Esophagus squamous epithelium (tissue), 4 donors: ENCODE data around the gene ATP8A2.

Experiments used
- POLR2A ChIP-seq, 4 donors: fragments of 450-650 bp; IDR thresholded peaks; one replicate each; pipeline ENCODE4 v1.6.1; 2017; ENCODE audit warnings: antibody characterized with exemption in 4 of 4, mild to moderate bottlenecking in 4 of 4, moderate library complexity in 3 of 4
- TF ChIP-seq, protein P1 (sequence below), 6 experiments: fragments of 450-650 bp in 4 of 6; fragments of 200-600 bp in 2 of 6; sonication (generic) in 2 of 6; IDR thresholded peaks; one replicate each; pipeline ENCODE4 v1.5.1; 2016 to 2019; ENCODE audit warnings: antibody characterized with exemption in 6 of 6, mild to moderate bottlenecking in 4 of 6, moderate library complexity in 4 of 6

DNA sequence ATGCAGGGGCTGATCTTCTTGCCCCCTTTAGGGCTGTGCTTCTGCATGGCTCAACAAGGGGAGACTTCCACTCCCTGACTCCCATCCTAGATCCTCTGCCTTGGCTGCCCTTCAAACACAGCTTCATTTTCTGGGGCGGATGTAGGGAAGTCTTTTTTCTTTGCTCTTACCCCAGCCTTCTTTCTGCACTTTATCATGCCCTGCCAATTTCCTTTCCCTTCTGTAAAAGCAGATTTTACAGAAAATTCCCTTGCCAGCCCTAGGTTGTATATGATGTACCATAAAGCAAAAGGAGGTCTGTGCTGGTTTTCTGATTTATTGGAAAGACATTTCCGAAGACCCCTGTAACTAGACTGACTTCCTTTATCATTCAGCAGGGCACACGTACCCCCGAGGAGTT lies 396.6 kb downstream of the ATP8A2 start:
- TF ChIP-seq, protein P1, sequence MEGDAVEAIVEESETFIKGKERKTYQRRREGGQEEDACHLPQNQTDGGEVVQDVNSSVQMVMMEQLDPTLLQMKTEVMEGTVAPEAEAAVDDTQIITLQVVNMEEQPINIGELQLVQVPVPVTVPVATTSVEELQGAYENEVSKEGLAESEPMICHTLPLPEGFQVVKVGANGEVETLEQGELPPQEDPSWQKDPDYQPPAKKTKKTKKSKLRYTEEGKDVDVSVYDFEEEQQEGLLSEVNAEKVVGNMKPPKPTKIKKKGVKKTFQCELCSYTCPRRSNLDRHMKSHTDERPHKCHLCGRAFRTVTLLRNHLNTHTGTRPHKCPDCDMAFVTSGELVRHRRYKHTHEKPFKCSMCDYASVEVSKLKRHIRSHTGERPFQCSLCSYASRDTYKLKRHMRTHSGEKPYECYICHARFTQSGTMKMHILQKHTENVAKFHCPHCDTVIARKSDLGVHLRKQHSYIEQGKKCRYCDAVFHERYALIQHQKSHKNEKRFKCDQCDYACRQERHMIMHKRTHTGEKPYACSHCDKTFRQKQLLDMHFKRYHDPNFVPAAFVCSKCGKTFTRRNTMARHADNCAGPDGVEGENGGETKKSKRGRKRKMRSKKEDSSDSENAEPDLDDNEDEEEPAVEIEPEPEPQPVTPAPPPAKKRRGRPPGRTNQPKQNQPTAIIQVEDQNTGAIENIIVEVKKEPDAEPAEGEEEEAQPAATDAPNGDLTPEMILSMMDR (IDR thresholded peaks at IDR 0.05) = no peak
- TF ChIP-seq POLR2A (IDR thresholded peaks at IDR 0.05) = no peak
